ENCODE results near the gene LRRTM3. TPM values are rescaled to one million over a fixed set of nuclear protein-coding genes. Genes with fewer than 3 reads are reported as not detected.

The LRRTM3 gene
- total RNA-seq, 2 experiments from 2014 or later: not detected

- H3K27ac Mint-ChIP-seq: no peak overlapping the region
- CTCF ChIA-PET: no interaction called here
- DNase-seq: no peak
- no peaks in the 10 kb centered on the region for H3K4me1 Mint-ChIP-seq (ENCODE audit: low read depth)
- POLR2A ChIA-PET: no interaction called here
- H3K9me3 Mint-ChIP-seq: peaks cover 2% of the 10 kb centered on the region
- H3K4me3 Mint-ChIP-seq: no peak overlapping the region
- intact Hi-C loops (cut with micrococcal nuclease): no loop called here
- ATAC-seq: no peak
- H3K36me3 Mint-ChIP-seq (ENCODE audit: low read depth): no peaks in the 10 kb centered on the region
- no peak for TF ChIP-seq CTCF (IDR thresholded peaks at IDR 0.05)
- H3K27me3 Mint-ChIP-seq: no peaks in the 10 kb centered on the region
These were observed 9.8 kb upstream of the LRRTM3 start for GRCh38 chr10:66916030-66916429.

- Mint-ChIP-seq H3K9me3 (peaks cover 2% of the 10 kb centered on the region), H3K27ac (no peak overlapping the region)
- CTCF ChIA-PET: no interaction called here
These were observed 8.7 kb upstream of the LRRTM3 start for GRCh38 chr10:66917104-66917503.

GRCh38 chr10:66919248-66919647 lies 6.6 kb upstream of the LRRTM3 start:
- Mint-ChIP-seq H3K27ac (no peak overlapping the region), H3K9me3 (no peaks in the 10 kb centered on the region), H3K4me1 (ENCODE audit: low read depth) (no peaks in the 10 kb centered on the region), H3K4me3 (no peak overlapping the region), H3K27me3 (no peaks in the 10 kb centered on the region), H3K36me3 (ENCODE audit: low read depth) (no peaks in the 10 kb centered on the region)
- ATAC-seq (no peak), DNase-seq (no peak)
- ChIA-PET POLR2A (no interaction called here), CTCF (no interaction called here)
- intact Hi-C loops (cut with micrococcal nuclease): no loop called here
- no peak for TF ChIP-seq CTCF (IDR thresholded peaks at IDR 0.05)

More at GRCh38 chr10:66917104-66917503, 8.7 kb upstream of the LRRTM3 start:
- Mint-ChIP-seq H3K36me3 (ENCODE audit: low read depth) (no peaks in the 10 kb centered on the region), H3K27me3 (no peaks in the 10 kb centered on the region), H3K4me3 (no peak overlapping the region), H3K4me1 (ENCODE audit: low read depth) (no peaks in the 10 kb centered on the region)
- ATAC-seq (no peak), DNase-seq (no peak)
- TF ChIP-seq CTCF (IDR thresholded peaks at IDR 0.05): no peak
- intact Hi-C loops (cut with micrococcal nuclease): no loop called here
- POLR2A ChIA-PET: no interaction called here

- H3K36me3 Mint-ChIP-seq (ENCODE audit: low read depth): no peaks in the 10 kb centered on the region
- CTCF ChIA-PET: interaction anchor here (0.7 to 1.2 kb wide), 2 partner anchors 97 to 409 kb away, joined by 3 read pairs; no protein-coding TSS in a partner anchor
- no peak overlapping the region for H3K4me3 Mint-ChIP-seq
- ATAC-seq (no peak), DNase-seq (no peak)
- H3K9me3 Mint-ChIP-seq: no peaks in the 10 kb centered on the region
- H3K4me1 Mint-ChIP-seq (ENCODE audit: low read depth): no peaks in the 10 kb centered on the region
- POLR2A ChIA-PET: no interaction called here
- peaks cover 36% of the 10 kb centered on the region for H3K27me3 Mint-ChIP-seq
- intact Hi-C loops (cut with micrococcal nuclease): no loop called here
- no peak overlapping the region for H3K27ac Mint-ChIP-seq
- no peak for TF ChIP-seq CTCF (IDR thresholded peaks at IDR 0.05)
These were observed 1.0 kb upstream of the LRRTM3 start for GRCh38 chr10:66924674-66925345.

GRCh38 chr10:66925373-66925772 lies 463 bp upstream of the LRRTM3 start:
- H3K9me3 Mint-ChIP-seq: no peaks in the 10 kb centered on the region
- POLR2A ChIA-PET: no interaction called here
- CTCF ChIA-PET: interaction anchor here (0.7 to 1.2 kb wide), 2 partner anchors 97 to 408 kb away, joined by 3 read pairs; no protein-coding TSS in a partner anchor
- no peak overlapping the region for H3K27ac Mint-ChIP-seq
- H3K4me3 Mint-ChIP-seq: no peak overlapping the region
- H3K27me3 Mint-ChIP-seq: peaks cover 36% of the 10 kb centered on the region
- intact Hi-C loops (cut with micrococcal nuclease): no loop called here
- ATAC-seq (no peak), DNase-seq (no peak)
- H3K4me1 Mint-ChIP-seq (ENCODE audit: low read depth): no peaks in the 10 kb centered on the region
- TF ChIP-seq CTCF (IDR thresholded peaks at IDR 0.05): no peak
- no peaks in the 10 kb centered on the region for H3K36me3 Mint-ChIP-seq (ENCODE audit: low read depth)

All from activated CD8-positive, alpha-beta T cell treated with anti-CD3 and anti-CD28 coated beads for 36 hours (primary cell).